GM18505 (cell line): ENCODE measurements around the gene SH3PXD2A.

Source experiments
- ATAC-seq: cut with Tn5 transposase; IDR thresholded peaks from one replicate; pipeline ENCODE4 v1.9.1; 2021; ENCODE audit not compliant: unreplicated experiment
- POLR2A ChIP-seq: IDR thresholded peaks from 4 replicates; pipeline ENCODE4 v1.6.1; 2011; ENCODE audit warnings: borderline replicate concordance; ENCODE audit not compliant: insufficient read depth, insufficient read length; ENCODE audit errors: extremely low read depth

Gene SH3PXD2A

GRCh38 chr10:103758294-103758681, 97.1 kb downstream of the SH3PXD2A start:
- ATAC-seq, result no peak

GRCh38 chr10:103757531-103758293, 97.7 kb downstream of the SH3PXD2A start:
- no peak for TF ChIP-seq POLR2A
- no peak for ATAC-seq

More at GRCh38 chr10:103758294-103758681, 97.1 kb downstream of the SH3PXD2A start:
- TF ChIP-seq POLR2A, result no peak

GRCh38 chr10:103756277-103756869, 99.0 kb downstream of the SH3PXD2A start:
- no peak for ATAC-seq
- no peak for TF ChIP-seq POLR2A

- TF ChIP-seq POLR2A, result no peak
- no peak for ATAC-seq
Measured at GRCh38 chr10:103752680-103753248, 102.6 kb downstream of the SH3PXD2A start.

- no peak for ATAC-seq
Measured at GRCh38 chr10:103751667-103752290, 103.6 kb downstream of the SH3PXD2A start.

GRCh38 chr10:103750836-103751235, 104.5 kb downstream of the SH3PXD2A start:
- TF ChIP-seq POLR2A, result no peak
- ATAC-seq, result no peak

More at GRCh38 chr10:103751667-103752290, 103.6 kb downstream of the SH3PXD2A start:
- TF ChIP-seq POLR2A, result no peak

GRCh38 chr10:103749779-103750178, 105.6 kb downstream of the SH3PXD2A start:
- no peak for TF ChIP-seq POLR2A
- no peak for ATAC-seq

GRCh38 chr10:103748020-103748419, 107.4 kb downstream of the SH3PXD2A start:
- TF ChIP-seq POLR2A, result no peak

GRCh38 chr10:103747193-103747865, 108.0 kb downstream of the SH3PXD2A start:
- TF ChIP-seq POLR2A, result no peak
- no peak for ATAC-seq

More at GRCh38 chr10:103748020-103748419, 107.4 kb downstream of the SH3PXD2A start:
- ATAC-seq, result no peak

GRCh38 chr10:103746598-103746997, 108.8 kb downstream of the SH3PXD2A start:
- no peak for TF ChIP-seq POLR2A
- no peak for ATAC-seq

- TF ChIP-seq POLR2A, result no peak
- no peak for ATAC-seq
Measured at GRCh38 chr10:103745341-103746247, 109.8 kb downstream of the SH3PXD2A start.

GRCh38 chr10:103742824-103743223, 112.6 kb downstream of the SH3PXD2A start:
- ATAC-seq, result no peak
- TF ChIP-seq POLR2A, result no peak
